Right kidney (tissue), 1 donor: ENCODE measurements around the gene KRTAP10-8.
"Not testable (repeated sequence)": the region's sequence is repeated elsewhere in the genome, so short reads cannot be mapped to it uniquely, and the experiment has no call there.

Source experiments
- DNase-seq: peaks from one replicate; pipeline ENCODE4 v3.0.0-alpha.2; 2016

Gene KRTAP10-8

DNA sequence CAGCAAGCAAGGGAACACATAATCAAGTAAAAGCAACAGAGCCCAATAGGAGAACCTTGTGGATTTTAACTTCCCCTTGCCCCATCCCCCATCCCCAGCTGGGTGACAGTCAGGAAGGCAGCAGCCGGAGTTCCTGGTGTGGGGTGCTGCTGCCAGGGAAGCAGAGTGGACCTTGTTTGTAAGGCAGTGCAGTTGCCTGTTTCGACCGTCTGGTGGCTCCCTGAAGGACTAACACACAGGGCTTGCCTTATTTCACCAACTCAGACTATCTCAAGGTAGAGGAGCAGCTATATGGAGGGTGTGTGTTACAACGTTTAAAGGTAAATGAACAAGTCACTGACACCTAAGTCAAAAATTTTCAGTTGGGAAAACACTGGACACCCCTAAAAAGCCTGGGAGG, 6.6 kb downstream of the KRTAP10-8 start:
- no peak for DNase-seq

- DNase-seq = no peak
Measured at GRCh38 chr21:44618909-44619308, 7.0 kb downstream of the KRTAP10-8 start.

- no peak for DNase-seq
Measured at GRCh38 chr21:44619886-44620285, 8.0 kb downstream of the KRTAP10-8 start.

DNA sequence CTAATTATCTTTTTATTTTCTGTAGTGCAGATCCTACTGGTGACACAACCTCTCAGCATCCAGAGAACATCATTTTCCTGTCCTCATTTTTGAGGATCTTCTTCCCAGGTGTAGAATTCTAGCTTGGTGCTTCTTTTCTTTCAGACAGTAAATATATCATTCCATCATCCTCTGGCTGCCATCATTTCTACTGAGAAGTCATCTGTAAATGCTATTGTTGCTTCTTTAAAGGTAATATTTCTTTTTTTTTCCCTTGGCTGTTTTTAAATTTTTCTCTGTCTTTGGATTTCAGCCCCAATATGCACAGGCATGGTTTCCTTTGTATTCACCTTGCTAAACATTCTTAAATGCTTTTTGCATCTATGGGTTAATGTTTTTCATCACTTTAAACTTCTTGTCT, 11.7 kb downstream of the KRTAP10-8 start:
- no peak for DNase-seq

DNA sequence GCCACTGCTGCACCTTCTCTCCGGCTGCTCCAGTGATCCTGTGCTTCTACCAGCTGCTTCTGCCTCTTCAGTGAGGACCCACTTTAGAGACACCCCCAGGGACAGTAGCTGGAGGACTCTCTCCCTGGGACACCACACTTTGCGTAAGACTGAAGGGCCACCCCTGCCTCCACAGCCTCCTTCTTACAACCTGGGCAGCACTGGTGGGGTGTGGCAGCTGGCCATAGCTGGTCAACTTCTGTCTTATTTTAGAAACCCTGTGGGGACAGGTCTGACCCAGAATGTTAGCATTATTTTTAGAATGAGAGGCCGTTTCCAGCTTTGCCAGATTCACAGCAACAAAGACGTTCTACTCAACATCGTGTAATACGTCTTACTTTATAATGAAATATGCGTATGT, 13.9 kb downstream of the KRTAP10-8 start:
- no peak for DNase-seq

DNA sequence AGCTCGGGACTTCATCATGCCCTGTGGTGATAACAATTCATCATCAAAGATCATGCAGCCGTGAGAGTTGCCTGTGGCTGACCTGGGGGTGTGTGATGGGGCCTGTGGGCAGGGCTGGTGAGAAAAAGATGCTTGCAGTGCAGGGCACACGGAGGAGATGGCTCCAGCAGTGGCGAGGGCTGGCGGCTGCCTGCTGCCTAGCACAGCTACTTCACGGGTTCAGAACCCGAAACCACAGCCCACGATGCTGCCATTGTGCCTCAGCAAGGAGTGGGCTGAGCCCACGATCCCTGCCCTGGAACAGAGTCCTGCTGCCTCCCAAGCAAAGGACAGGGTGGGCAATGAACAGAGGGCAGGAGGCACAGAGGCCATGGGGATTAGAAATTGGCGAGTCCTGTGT, 14.4 kb downstream of the KRTAP10-8 start:
- DNase-seq = no peak

- no peak for DNase-seq
Measured at GRCh38 chr21:44626673-44627143, 14.8 kb downstream of the KRTAP10-8 start, which contains the start of gene KRTAP10-9. TSS of gene KRTAP10-9 (plus strand) at chr21:44627093. CDS start at chr21:44627172, 79 bp downstream.

- DNase-seq = not testable (repeated sequence)
Measured at GRCh38 chr21:44627181-44627822, 15.4 kb downstream of the KRTAP10-8 start.

DNA sequence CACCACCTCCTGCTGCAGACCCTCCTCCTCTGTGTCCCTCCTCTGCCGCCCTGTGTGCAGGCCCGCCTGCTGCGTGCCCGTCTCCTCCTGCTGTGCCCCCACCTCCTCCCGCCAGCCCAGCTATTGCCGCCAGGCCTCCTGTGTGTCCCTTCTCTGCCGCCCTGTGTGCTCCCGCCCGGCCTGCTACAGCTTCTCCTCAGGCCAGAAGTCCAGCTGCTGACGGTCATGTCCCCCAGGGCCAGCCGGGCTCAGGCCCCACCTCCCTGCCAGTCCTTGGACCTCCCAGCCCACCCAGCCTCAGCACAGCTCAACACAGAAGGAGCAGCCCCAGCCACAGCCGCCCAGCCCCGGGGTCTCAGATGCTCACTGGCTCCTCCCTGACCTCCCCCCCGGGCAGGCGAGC, 16.0 kb downstream of the KRTAP10-8 start:
- DNase-seq = not testable (repeated sequence)

- no peak for DNase-seq
Measured at GRCh38 chr21:44628707-44629391, 17.0 kb downstream of the KRTAP10-8 start.

DNA sequence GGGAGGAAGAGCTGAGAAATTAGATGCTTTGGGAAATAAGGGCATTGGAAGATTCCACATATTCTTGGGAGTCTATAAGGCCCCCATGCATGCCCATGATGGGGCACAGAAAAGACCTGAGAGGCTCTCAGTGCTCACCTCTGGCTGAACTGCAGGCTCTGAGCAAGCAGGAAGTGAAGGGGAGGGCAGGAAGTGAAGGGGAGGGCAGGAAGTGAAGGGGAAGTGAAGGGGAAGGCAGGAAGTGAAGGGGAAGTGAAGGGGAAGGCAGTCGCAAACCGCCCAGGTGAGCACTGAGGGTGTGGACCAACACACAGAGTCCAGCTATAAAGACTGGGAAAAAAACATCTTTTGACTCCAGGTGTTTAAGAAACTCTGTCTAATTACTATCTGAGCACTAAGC, 18.6 kb downstream of the KRTAP10-8 start:
- no peak for DNase-seq

GRCh38 chr21:44632067-44632466, 20.2 kb downstream of the KRTAP10-8 start:
- DNase-seq = no peak

- DNase-seq = no peak
Measured at GRCh38 chr21:44636209-44637017, 24.5 kb downstream of the KRTAP10-8 start.

GRCh38 chr21:44637018-44637850, 25.4 kb downstream of the KRTAP10-8 start, which contains the start of gene KRTAP10-10:
TSS of gene KRTAP10-10 (plus strand) at chr21:44637356. CDS start at chr21:44637418, 62 bp downstream.
- no peak for DNase-seq

- not testable (repeated sequence) for DNase-seq
Measured at GRCh38 chr21:44637851-44638348, 26.0 kb downstream of the KRTAP10-8 start.

DNA sequence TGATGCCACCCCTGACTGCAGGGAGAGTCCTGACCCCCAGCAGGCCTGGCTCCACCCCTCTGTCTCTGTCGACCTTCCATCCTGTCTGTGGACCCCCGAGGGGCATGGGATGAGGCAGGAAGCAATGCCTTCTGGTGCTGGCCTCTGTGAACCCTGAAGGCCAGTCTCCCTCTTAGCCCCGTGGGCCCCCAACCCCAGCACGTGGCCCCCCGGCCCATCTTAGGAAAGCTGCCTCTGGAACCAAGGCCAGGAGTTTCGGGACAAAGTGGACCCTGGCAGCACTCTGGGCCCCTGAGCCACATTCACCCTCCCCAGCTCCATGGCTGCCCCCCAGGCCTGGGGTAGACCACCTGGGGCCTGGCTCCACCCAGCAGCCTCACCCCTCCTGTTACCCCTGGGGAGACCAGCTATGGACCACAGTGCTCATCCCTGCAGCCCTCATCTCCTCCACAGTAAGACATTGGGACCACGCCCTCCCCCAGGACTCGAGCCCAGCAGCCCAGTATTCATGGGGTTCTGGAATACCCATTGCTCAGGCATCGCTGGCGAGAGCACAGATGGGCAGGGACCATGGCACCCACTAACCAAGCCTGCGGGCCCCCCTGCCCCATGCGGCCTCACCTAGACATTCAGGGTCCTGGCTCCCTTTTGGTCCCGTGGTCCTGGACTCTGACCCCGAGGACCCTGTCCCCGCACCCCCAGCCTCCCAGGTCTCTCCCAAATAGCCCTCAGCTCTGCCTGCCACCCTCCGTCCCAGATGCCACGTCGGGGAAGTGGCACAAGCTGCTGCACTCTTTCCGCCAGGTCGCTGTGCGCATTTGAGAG, 26.8 kb downstream of the KRTAP10-8 start:
- not testable (repeated sequence) for DNase-seq

DNA sequence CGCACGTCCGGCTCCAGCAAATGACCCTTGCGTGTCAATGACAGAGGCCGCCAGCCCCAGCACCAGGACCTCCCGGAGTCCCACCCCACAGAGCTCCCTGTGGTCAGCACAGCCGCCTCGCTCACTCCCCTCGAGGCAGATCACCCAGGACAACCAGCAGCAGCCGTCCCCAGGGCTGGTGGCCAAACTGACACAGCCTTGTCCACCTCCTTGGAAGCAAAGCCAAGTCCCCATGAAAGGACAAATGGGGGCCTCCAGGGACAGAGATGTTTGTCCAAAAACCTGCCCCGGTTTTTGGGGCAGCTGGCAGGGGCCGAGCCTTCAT, 27.4 kb downstream of the KRTAP10-8 start:
- no peak for DNase-seq

- DNase-seq = no peak
Measured at GRCh38 chr21:44640761-44641160, 28.9 kb downstream of the KRTAP10-8 start.

GRCh38 chr21:44643741-44644310, 31.9 kb downstream of the KRTAP10-8 start:
- no peak for DNase-seq

- no peak for DNase-seq
Measured at GRCh38 chr21:44644878-44645277, 33.0 kb downstream of the KRTAP10-8 start.
